GM21723 (cell line): ENCODE results near the gene ZIM2.

ENCODE experiments used
- ATAC-seq: cut with Tn5 transposase; IDR thresholded peaks from one replicate; pipeline ENCODE4 v1.9.1; 2021; ENCODE audit warnings: mild to moderate bottlenecking, moderate library complexity; ENCODE audit not compliant: unreplicated experiment

The ZIM2 gene

GRCh38 chr19:56811480-56811879, 29.0 kb downstream of the ZIM2 start:
- ATAC-seq, result no peak

DNA sequence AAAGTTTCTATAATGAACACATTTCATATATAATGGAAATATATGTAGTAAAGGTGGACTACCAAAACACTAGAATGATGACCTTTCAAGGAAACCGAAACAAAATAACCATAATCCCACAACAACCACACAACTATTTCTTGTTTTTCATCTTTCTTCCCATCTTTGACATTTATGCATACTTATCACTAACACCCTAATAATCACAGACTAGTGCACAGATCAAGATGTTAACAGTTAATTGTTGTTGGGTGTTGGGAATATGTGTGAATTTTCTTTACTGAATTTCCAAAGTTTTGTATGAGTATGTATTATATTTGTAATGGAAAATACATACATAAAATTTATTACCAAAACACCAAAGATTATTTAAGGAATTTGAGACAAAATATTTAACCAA, 30.3 kb downstream of the ZIM2 start:
- no peak for ATAC-seq

GRCh38 chr19:56808717-56809392, 31.7 kb downstream of the ZIM2 start:
- ATAC-seq, result no peak

DNA sequence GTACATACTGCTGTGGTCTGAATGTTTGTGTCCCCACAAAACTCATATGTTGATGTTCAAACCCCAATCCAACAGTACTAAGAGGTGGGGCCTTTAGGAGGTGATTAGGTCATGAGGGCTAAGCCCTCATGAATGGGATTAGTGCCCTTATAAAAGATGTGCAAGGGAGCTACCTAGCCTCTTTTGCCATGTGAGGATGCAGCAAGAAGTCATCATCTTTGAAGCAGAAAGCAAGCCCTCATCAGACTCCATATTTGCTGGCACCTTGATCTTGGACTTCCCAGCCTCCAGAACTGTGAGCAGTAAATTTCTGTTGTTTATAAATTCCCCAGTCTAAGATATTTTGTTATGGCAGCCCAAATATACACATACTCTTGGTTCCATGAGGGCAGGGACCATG, 33.9 kb downstream of the ZIM2 start:
- no peak for ATAC-seq

DNA sequence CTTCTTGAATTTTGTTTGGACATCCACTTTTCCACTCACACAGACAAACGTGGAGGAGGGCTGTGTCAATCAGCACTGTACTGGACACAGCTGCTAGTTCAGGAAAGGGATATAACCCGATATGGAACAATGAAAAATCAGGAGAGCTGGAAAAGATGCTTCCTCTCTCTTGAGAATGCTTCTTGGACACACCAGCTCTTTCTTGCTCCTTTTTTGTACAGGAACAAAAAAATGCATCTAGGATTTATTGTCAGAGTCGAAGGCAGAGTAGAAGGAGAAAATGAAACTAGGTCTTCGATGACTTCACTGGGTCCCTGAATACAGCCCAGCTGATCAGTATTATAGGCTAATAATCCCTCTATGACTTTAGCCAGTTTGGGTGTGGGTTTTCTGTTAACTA, 62.2 kb downstream of the ZIM2 start:
- ATAC-seq, result no peak

DNA sequence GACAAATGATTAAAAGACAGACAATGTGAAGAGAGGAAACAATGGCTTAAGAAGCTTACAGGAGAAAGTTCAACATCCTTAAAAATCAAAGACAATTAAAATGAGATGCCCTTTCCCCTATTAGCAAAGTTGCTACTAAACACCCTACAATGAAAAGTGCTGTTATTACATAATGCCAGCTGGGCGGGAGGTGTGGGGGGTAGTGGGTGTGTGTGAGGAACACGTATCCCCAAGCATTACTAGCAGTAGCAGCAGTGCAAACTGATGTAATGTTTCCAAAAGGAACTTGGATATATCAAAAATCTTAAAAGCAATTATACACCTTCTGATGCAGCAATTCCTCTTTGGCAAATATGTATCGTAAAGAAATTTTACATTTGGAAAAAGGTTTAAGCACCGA, 70.9 kb downstream of the ZIM2 start:
- ATAC-seq, result no peak

DNA sequence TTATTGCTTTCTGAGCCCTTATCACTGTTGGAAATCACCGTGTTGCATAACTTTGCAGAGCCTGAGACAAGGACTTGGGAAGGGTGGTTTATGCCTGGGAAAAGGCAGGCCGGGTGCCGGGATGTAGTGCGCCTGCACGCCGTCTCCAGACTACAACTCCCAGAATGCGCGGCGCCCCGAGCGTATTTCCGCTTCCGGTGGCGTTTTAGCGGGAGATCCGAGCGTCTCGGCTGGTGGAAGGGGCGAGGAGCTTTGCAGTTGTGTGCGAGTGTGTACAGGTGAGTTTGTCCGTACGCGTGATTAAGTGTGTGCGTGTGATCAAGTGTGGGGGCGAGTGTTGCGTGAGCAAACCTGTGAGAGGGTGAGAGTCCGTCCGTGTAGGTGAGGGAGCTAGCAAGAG, 75.4 kb downstream of the ZIM2 start:
- no peak for ATAC-seq

- ATAC-seq, result no peak
Measured at GRCh38 chr19:56764196-56764695, 76.3 kb downstream of the ZIM2 start.

DNA sequence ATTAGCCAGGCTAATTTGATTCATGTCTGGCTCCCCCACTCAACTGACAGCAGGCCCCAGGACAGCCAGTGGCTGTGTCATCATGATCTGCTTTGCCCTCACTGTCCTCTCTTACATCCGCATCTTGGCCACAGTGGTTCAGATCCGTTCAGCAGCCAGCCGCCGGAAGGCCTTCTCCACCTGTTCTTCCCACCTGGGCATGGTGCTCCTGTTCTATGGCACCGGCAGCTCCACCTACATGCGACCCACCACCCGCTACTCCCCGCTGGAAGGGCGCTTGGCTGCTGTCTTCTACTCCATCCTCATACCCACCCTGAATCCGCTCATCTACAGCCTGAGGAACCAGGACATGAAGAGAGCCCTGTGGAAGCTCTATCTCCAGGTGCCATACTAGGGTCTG, 79.7 kb downstream of the ZIM2 start:
- no peak for ATAC-seq

- ATAC-seq, result no peak
Measured at GRCh38 chr19:56759531-56759930, 81.0 kb downstream of the ZIM2 start.

DNA sequence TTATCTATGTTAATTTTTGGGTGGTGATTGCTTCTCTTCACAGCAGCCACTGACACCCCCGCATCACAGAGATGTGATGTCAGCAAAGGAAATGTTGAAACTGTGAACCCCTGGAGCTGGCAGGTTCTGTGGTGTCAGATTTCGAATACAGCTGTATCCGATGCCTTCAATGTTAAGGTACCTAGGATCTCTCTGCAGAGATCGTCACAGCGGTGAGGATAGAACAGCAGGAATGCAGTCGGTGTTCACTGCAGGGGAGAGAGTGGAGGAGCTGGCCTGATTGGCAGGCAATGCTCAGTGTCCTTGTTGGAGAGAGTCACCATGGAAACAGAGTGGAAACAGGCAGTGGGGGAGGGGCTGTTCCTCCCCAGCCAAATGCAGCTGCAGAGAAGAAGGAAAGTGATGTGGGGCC, 89.4 kb downstream of the ZIM2 start:
- ATAC-seq, result no peak

DNA sequence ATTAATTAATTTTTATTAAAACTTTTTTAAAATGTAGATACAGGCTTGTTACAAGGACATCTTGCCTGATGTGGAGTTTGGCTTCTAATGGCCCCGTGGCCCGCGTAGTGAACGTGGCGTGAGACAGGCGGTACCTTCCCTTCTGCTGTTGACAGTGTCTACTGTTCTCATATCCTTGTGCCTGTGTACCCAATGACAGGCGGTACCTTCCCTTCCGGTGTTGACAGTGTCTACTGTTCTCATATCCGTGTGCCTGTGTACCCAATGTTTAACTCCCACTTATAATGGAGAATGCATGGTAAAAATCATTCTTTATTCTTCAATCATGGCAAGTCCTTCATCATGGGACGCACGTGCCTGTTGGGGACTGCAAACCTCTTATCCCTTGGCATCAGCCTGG, 89.9 kb downstream of the ZIM2 start:
- no peak for ATAC-seq

- no peak for ATAC-seq
Measured at GRCh38 chr19:56748378-56748777, 92.1 kb downstream of the ZIM2 start.

- no peak for ATAC-seq
Measured at GRCh38 chr19:56746367-56746766, 94.2 kb downstream of the ZIM2 start.

GRCh38 chr19:56740501-56740900, 100.0 kb downstream of the ZIM2 start:
- no peak for ATAC-seq

DNA sequence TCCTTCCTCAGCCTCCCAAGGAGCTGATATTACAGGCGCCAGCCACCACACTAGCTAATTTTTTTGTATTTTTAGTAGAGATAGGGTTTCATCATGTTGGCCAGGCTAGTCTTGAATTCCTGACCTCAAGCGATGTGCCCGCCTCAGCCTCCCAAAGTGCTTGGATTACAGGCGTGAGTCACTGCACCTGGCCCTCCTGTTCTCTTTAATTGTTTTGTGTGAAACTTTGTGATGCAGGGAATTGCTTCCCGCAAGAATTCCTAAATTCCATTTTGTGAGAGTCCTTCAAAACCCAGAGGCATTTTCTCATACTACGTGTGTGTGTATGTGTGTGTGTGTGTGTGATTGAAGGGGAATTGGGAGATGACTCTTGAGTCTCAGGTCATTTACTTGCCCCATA, 104.0 kb downstream of the ZIM2 start:
- no peak for ATAC-seq

DNA sequence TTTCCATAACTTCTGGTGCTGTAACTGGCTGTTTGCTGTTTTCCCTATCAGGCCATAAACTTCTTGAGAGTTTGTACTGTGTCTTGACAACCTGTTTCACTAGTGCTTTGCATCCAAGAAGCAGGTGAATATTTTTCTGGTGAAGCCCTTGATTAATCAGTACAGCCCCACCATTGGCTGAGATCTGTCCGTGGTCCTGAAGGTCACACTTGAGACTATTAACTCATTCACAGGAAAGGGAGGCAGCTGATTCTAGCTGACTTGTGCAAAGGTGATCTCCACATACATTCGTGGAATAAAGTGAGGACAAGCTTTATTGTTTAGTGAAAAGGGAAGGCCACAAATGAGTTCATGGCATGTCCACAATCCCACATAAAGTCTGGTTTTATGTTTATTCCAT, 107.5 kb downstream of the ZIM2 start:
- no peak for ATAC-seq

DNA sequence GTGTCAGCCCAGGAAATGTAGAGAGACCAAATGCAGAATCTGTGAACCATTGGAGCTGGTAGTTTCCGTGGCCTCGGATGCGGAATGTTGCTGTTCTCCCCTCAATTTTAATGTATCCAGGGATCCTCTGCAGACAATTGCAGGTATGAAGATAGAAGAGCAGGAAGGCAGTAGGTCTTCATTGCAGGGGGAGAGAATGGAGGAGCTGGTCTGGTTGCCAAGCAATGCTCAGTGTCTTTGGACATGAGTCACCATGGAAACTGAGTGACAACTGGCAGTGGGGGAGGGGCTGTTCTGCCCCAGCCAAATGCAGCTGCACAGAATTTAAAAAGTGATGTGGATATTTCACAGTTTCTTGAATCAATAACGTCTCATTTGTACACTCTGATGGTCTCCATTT, 112.8 kb downstream of the ZIM2 start:
- no peak for ATAC-seq

DNA sequence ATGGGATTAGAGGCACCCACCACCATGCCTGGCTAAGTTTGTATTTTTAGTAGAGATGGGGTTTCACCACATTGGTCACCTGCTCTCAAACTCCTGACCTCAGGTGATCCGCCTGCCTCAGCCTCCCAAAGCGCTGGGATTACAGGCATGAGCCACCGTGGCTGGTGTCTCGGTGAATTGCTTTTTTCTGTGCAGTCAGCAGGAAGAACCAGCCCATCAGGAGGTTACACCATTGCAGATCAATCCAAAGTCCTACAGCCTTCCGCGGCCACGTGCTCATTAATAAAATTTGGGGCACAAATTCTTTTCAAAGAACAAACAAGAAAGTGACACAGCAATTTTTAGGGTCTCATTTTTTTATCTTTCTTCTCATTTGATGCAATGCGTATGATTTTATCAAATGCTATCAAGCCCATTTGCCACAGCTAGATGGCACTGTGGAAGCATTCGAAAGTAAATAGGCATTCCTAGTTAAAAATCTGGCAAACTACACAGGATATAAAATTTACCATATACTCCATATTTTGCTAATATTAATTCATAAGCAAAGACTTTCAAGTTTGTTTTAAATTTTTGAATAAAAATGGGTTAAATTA, 114.6 kb downstream of the ZIM2 start:
- no peak for ATAC-seq
